Measurements from ENCODE around the gene PSMA6.
"Not testable (repeated sequence)": the region's sequence is repeated elsewhere in the genome, so short reads cannot be mapped to it uniquely, and the experiment has no call there.

PSMA6 gene

DNA sequence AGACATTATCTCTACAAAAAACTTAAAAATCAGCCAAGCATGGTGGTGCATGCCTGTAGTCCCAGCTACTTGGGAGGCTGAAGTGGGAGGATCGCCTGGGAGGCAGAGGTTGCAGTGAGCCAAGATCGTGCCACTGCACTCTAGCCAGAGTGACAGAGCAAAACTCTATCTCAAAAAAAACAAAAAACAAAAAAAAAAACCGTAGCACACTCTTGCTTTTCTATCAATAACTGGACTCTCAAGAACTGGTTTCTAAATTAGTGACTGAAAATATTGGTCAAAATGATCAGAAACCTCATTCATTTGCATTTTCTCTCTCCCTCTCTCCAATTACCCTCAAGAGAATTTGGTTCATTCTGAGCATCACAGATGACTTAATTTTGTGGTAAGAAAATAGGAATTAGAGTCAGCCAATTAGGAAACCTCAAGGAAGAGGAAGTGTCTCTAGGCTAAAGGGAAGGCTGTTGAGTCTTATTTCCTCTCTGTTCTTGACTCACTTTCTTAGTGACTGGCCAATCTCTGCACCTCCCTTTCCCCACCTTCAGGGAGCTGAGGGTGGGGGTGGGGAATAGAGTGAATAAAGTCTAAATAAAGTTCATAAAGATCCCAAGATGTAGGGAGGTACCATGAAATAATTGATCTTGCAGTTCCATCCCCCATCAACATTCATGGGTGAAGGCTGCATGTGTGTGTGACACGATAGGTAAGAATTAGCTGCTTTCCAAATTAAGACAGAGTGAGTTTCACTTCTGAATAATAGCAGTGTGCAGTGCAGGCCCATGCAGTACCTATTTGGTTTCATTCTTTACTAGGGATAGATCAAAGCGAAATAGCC, 6.8 kb upstream of the PSMA6 start:
- no peak for DNase-seq (ENCODE audit: low spot score)

GRCh38 chr14:35286003-35286600, 6.1 kb upstream of the PSMA6 start:
- no peak for DNase-seq (ENCODE audit: low spot score)

- DNase-seq (ENCODE audit: low spot score) = no peak
Observed at GRCh38 chr14:35286707-35287106, 5.5 kb upstream of the PSMA6 start.

DNA sequence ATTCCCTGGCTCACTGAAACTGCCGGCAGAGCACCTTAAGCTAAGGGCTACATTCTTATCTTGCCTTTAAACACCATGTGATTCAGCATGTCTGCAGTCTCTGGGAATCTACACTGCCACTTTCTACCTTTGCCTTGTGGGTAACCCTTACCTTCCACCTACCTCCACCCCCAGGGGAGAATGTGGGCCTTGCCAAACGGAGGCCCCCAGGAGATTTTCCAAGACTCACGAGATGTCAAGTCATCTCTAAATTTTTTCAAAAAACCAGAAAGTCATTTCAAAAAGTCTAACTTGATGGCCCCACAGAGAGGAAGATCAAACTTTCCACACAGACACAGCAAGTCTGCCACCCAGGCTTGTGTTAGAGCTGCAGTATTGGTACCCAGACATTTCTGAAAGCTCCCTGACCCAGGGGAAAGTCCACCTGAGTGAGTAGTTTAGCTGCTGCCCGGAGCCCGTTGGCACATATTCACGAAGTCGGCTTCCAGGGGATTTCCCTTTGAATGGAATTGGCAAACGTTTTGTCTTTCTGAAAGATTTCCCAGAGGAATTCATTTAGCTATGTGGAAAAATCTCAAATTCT, 4.7 kb upstream of the PSMA6 start:
- no peak for DNase-seq (ENCODE audit: low spot score)

- DNase-seq (ENCODE audit: low spot score) = no peak
Observed at GRCh38 chr14:35289623-35290022, 2.6 kb upstream of the PSMA6 start.

GRCh38 chr14:35292770-35293561, 784 bp downstream of the PSMA6 start:
- DNase-seq (ENCODE audit: low spot score) = no peak

DNA sequence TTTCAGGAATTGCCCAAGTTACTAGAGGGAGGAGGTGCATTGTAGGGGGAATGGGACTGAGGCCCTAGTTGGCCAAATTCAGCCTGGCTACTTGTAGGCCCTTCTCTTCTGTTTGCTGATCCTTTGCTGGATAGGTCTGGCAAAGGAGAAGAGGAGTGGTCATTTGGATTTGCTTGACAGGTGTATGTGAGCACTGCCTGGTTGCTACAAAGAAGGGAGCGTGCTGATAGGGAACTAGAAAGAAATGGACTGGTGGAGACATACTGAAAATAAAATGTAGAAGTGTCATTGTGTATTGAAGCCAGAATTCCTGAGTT, 3.6 kb downstream of the PSMA6 start:
- no peak for DNase-seq (ENCODE audit: low spot score)

GRCh38 chr14:35296545-35296944, 4.4 kb downstream of the PSMA6 start:
- DNase-seq (ENCODE audit: low spot score) = no peak

- DNase-seq (ENCODE audit: low spot score) = no peak
Observed at GRCh38 chr14:35297706-35298105, 5.5 kb downstream of the PSMA6 start.

GRCh38 chr14:35298351-35298750, 6.2 kb downstream of the PSMA6 start:
- DNase-seq (ENCODE audit: low spot score) = no peak

- DNase-seq (ENCODE audit: low spot score) = no peak
Observed at GRCh38 chr14:35299708-35300107, 7.5 kb downstream of the PSMA6 start.

DNA sequence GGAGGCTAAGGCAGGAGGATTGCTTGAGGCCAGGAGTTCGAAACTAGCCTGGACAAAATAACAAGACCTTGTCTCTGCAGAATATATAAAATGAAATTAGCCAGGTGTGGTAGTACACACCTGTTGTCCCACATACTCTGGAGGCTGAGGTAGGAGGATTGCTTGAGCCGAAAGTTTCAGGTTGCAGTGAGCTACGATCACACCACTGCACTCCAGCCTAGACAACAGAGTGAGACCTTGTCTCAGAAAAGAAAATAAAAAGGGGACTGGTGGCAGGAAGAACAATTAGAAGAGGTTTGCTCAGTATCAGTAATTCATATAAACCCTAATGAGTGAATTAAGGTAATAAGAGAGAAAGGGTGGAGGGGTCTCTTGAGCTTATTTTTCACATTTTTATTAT, 8.0 kb downstream of the PSMA6 start:
- no peak for DNase-seq (ENCODE audit: low spot score)

DNA sequence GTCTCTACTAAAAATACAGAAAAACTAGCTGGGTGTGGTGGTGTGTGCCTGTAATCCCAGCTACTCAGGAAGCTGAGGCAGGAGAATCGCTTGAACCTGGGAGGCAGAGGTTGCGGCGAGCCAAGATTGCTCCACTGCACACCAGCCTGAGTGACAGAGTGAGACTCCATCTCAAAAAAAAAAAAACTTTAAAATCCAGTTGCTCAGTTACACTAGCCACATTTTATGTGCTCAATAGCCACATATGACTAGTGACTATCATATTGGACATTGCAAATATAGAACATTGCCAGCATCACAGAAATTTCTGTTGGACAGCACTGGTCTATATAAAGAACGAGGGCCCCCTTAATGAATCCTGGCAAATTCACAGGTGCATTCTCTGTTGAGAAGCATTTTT, 9.2 kb downstream of the PSMA6 start:
- DNase-seq (ENCODE audit: low spot score) = not testable (repeated sequence)

- DNase-seq (ENCODE audit: low spot score) = no peak
Observed at GRCh38 chr14:35301735-35302528, 9.8 kb downstream of the PSMA6 start.

GRCh38 chr14:35303149-35303935, 11.2 kb downstream of the PSMA6 start:
- no peak for DNase-seq (ENCODE audit: low spot score)

GRCh38 chr14:35304812-35305462, 12.8 kb downstream of the PSMA6 start:
- no peak for DNase-seq (ENCODE audit: low spot score)

DNA sequence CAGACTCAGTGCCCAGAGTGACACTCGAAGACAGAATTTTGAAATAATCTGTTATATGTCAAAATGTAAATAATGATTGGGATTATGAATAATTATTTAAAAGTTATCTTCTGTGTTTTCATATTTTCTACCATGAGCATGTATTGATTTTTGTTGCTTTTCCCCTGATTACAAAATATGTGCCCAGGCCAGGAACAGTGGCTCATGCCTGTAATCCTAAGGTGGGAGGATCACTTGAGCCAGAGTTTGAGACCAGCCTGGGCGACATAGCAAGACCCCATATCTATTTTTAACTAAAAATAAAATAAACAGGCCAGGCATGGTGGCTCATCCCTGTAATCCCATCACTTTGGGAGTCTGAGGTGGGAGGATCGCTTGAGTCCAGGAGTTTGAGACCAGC, 13.5 kb downstream of the PSMA6 start:
- no peak for DNase-seq (ENCODE audit: low spot score)

- no peak for DNase-seq (ENCODE audit: low spot score)
Observed at GRCh38 chr14:35306114-35306513, 13.9 kb downstream of the PSMA6 start.

- DNase-seq (ENCODE audit: low spot score) = no peak
Observed at GRCh38 chr14:35317820-35318219, 25.6 kb downstream of the PSMA6 start.

- DNase-seq (ENCODE audit: low spot score) = no peak
Observed at GRCh38 chr14:35319509-35319908, 27.3 kb downstream of the PSMA6 start.

DNA sequence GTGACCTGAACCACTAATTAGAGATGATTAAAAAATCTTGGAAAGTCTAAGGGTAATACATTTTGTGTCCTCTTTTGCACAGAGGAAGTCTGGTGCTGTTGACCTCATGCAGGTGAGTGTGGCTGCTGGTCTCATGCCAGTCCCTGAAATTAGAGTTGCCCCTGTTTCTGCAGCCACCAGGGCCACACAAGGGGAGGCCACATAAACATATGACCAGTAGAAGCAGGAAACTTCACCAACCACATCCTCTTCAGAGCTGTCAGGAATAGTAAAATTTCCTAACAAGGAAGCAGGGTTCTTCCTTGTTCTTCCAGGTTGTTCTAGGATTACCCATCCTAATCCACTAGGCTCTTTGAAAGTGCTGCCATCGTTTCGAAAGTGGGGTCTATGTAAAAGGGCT, 28.3 kb downstream of the PSMA6 start:
- no peak for DNase-seq (ENCODE audit: low spot score)

All from cerebellar cortex (tissue), 1 donor.